B cell (primary cell): ENCODE results near the gene NOS1AP. TPM values are rescaled to one million over a fixed set of nuclear protein-coding genes. Genes with fewer than 3 reads are reported as not detected.

Experiments used
- ATAC-seq: fragments of 200-7000 bp; cut with Tn5 transposase; one replicate; pipeline ENCODE4 v1.10.0; 2021; ENCODE audit warnings: low read depth, mild to moderate bottlenecking, moderate number of reproducible peaks, moderate library complexity
- CTCF ChIA-PET: fragments of 350-600 bp; sonication (Branson Sonifier 250); formaldehyde crosslinking; loops from one replicate; lab custom pipeline; 2021; ENCODE audit warnings: antibody characterized with exemption, inconsistent platforms; lab: Charles Lee
- POLR2A ChIA-PET: fragments of 350-600 bp; sonication (Branson Sonifier 250); formaldehyde crosslinking; loops from one replicate; lab custom pipeline; 2021; ENCODE audit warnings: antibody characterized with exemption; lab: Charles Lee
- DNase-seq: peaks from one replicate; pipeline ENCODE4 v3.0.0; 2013
- H2AFZ ChIP-seq: 2 replicates; pipeline ENCODE4 v1.6.1; 2012; ENCODE audit warnings: mild to moderate bottlenecking, low read depth, low read length; ENCODE audit not compliant: insufficient read depth, poor library complexity, severe bottlenecking
- H3K27ac ChIP-seq, 2 donors: 1 replicate in 1 of 2; 2 replicates in 1 of 2; pipeline ENCODE4 v1.5.1; 2012 to 2013; ENCODE audit warnings: low read length in 2 of 2, mild to moderate bottlenecking in 2 of 2, moderate library complexity in 1 of 2
- H3K27me3 ChIP-seq, 4 experiments: fragments of 200-600 bp in 1 of 4; sonication (generic) in 1 of 4; replicated peaks in 1 of 4; 1 replicate in 2 of 4; 2 replicates in 2 of 4; pipeline versions ENCODE4 v1.6.1 to v1.7.0; 2013 to 2016; ENCODE audit warnings: low read length in 3 of 4, mild to moderate bottlenecking in 2 of 4, mixed read lengths in 1 of 4, moderate library complexity in 1 of 4; ENCODE audit not compliant: insufficient read depth in 4 of 4, control insufficient read depth in 3 of 4; ENCODE audit errors: control extremely low read depth in 1 of 4
- H3K36me3 ChIP-seq, 2 experiments: replicated peaks in 1 of 2; 1 replicate in 1 of 2; 2 replicates in 1 of 2; pipeline versions ENCODE4 v1.6.1 to v1.7.1; 2013; ENCODE audit warnings: low read length in 1 of 2; ENCODE audit not compliant: insufficient read depth in 2 of 2, control insufficient read depth in 1 of 2; ENCODE audit errors: control extremely low read depth in 1 of 2, extremely low read depth in 1 of 2
- H3K4me1 ChIP-seq, 2 donors: fragments of 200-600 bp in 1 of 2; sonication (generic) in 1 of 2; 1 replicate in 1 of 2; 2 replicates in 1 of 2; pipeline versions ENCODE4 v1.5.1 to v1.6.1; 2013 to 2017; ENCODE audit warnings: low read length in 2 of 2; ENCODE audit not compliant: control insufficient read depth in 2 of 2, insufficient read depth in 2 of 2
- H3K4me2 ChIP-seq: replicated peaks from 2 replicates; pipeline ENCODE3; 2012; ENCODE audit warnings: mild to moderate bottlenecking, low read depth, low read length; ENCODE audit not compliant: poor library complexity, severe bottlenecking
- H3K4me3 ChIP-seq, 5 experiments: fragments of 200-600 bp in 1 of 5; sonication (generic) in 1 of 5; 1 replicate in 3 of 5; 2 replicates in 2 of 5; pipeline versions ENCODE4 v1.5.1 to v1.7.0; 2011 to 2016; ENCODE audit warnings: low read length in 4 of 5, mild to moderate bottlenecking in 4 of 5, low read depth in 2 of 5, control low read depth in 1 of 5, moderate library complexity in 1 of 5; ENCODE audit not compliant: insufficient read depth in 1 of 5; ENCODE audit errors: control extremely low read depth in 1 of 5, extremely low read depth in 1 of 5
- H3K79me2 ChIP-seq: fragments of 200-600 bp; sonication (generic); one replicate; pipeline ENCODE4 v1.6.0; 2016; ENCODE audit warnings: low read length; ENCODE audit not compliant: control insufficient read depth, insufficient read depth
- H3K9ac ChIP-seq: fragments of 200-600 bp; sonication (generic); 2 replicates; pipeline ENCODE4 v1.6.1; 2017; ENCODE audit warnings: mild to moderate bottlenecking, low read length, moderate library complexity
- H3K9me3 ChIP-seq, 3 donors: one replicate each; pipeline versions ENCODE4 v1.6.1 to v1.7.1; 2013; ENCODE audit warnings: low read length in 2 of 3; ENCODE audit not compliant: control insufficient read depth in 2 of 3, insufficient read depth in 1 of 3; ENCODE audit errors: control extremely low read depth in 1 of 3
- H4K20me1 ChIP-seq: 2 replicates; pipeline ENCODE4 v1.6.0; 2012; ENCODE audit warnings: mild to moderate bottlenecking, low read length; ENCODE audit not compliant: insufficient read depth, control insufficient read depth, poor library complexity, severe bottlenecking
- H3K27ac Mint-ChIP-seq: one replicate; pipeline ENCODE4 v1.8.0; 2021; ENCODE audit warnings: mixed read lengths
- H3K27me3 Mint-ChIP-seq: one replicate; pipeline ENCODE4 v1.8.0; 2021; ENCODE audit warnings: mixed read lengths
- H3K4me1 Mint-ChIP-seq: one replicate; pipeline ENCODE4 v1.8.0; 2021; ENCODE audit warnings: mixed read lengths
- H3K4me3 Mint-ChIP-seq: one replicate; pipeline ENCODE4 v1.8.0; 2021; ENCODE audit warnings: mixed read lengths
- H3K9me3 Mint-ChIP-seq: one replicate; pipeline ENCODE4 v1.8.0; 2022; ENCODE audit warnings: mixed read lengths; ENCODE audit not compliant: insufficient read depth
- CTCF ChIP-seq: fragments of 200-600 bp; IDR thresholded peaks from one replicate; pipeline ENCODE4 v1.8.0; 2022; ENCODE audit warnings: antibody characterized with exemption, mild to moderate bottlenecking
- EZH2 ChIP-seq: IDR thresholded peaks from 2 replicates; pipeline ENCODE4 v1.6.1; 2012; ENCODE audit warnings: borderline replicate concordance, low read depth, mild to moderate bottlenecking, moderate library complexity, low read length; ENCODE audit not compliant: insufficient read depth, poor library complexity, severe bottlenecking
- WGBS: methylation state at CpG from one replicate; pipeline ENCODE4 v1.1.5; 2013; ENCODE audit warnings: missing lambda C conversion rate; ENCODE audit not compliant: insufficient coverage; 5-methylcytosine and 5-hydroxymethylcytosine counted together
- intact Hi-C: fragments of 100-400 bp; cut with micrococcal nuclease; formaldehyde crosslinking; loops from one replicate; pipeline ENCODE4 v1.10.0; 2022
- polyA plus RNA-seq: library from polyadenylated mRNA; depleted of rRNA; stranded (reverse); fragments of >200 nt; gene quantifications from 2 replicates; pipeline ENCODE4 v1.2.3, GENCODE V29; 2012
- total RNA-seq, 2 donors: library from RNA; stranded (reverse); fragments of 120-200 nt in 1 of 2; gene quantifications; 1 replicate in 1 of 2; 2 replicates in 1 of 2; pipeline versions ENCODE4 v1.2.3 to v1.2.4, GENCODE V29; 2013 to 2022

Gene NOS1AP
- total and polyA plus RNA-seq, 2 donors (not counting 1 experiment from before 2014, with no cell fraction given), result 0.32 TPM; not detected in 1

- DNase-seq, result no peak
- Histone ChIP-seq H3K4me2 (no peak overlapping the region), H3K36me3 (no peaks in the 10 kb centered on the region), H3K4me3 (no peak overlapping the region), H3K9ac (no peak overlapping the region), H4K20me1 (no peaks in the 10 kb centered on the region), H2AFZ (no peak overlapping the region), H3K9me3 (no peaks in the 10 kb centered on the region), H3K27ac (no peak overlapping the region), H3K27me3 (peaks cover 0 to 5% (median under 1%) of the 10 kb centered on the region in 4 experiments), H3K4me1 (no peaks in the 10 kb centered on the region), H3K79me2 (no peaks in the 10 kb centered on the region)
- TF ChIP-seq EZH2, result no peak
- Mint-ChIP-seq H3K27me3 (peaks cover 25% of the 10 kb centered on the region), H3K9me3 (no peaks in the 10 kb centered on the region), H3K27ac (no peak overlapping the region), H3K4me1 (no peaks in the 10 kb centered on the region), H3K4me3 (no peak overlapping the region)
- intact Hi-C loops, result no loop called here
- ChIA-PET CTCF (no interaction called here), POLR2A (no interaction called here)
- WGBS, result 100% methylated on average over 1 of the region's 1 CpG
- ATAC-seq, result no peak
Observed at GRCh38 chr1:162342452-162342983, 273.0 kb downstream of the NOS1AP start.

- H3K27ac ChIP-seq, result no peak overlapping the region
- Mint-ChIP-seq H3K9me3 (no peaks in the 10 kb centered on the region), H3K27ac (no peak overlapping the region), H3K27me3 (peaks cover 29% of the 10 kb centered on the region), H3K4me1 (no peaks in the 10 kb centered on the region), H3K4me3 (no peak overlapping the region)
- no peaks in the 10 kb centered on the region for H4K20me1 ChIP-seq
- intact Hi-C loops, result no loop called here
- ATAC-seq, result no peak
- ChIA-PET CTCF (no interaction called here), POLR2A (no interaction called here)
- no peak for DNase-seq
- WGBS, result 84% methylated on average over 5 of the region's 5 CpGs
- peaks cover 0 to 4% (median 0%) of the 10 kb centered on the region in 4 experiments for H3K27me3 ChIP-seq
- no peak overlapping the region for H3K9ac ChIP-seq
- no peaks in the 10 kb centered on the region for H3K36me3 ChIP-seq
- no peaks in the 10 kb centered on the region for H3K9me3 ChIP-seq
- H3K79me2 ChIP-seq, result no peaks in the 10 kb centered on the region
- no peak overlapping the region for H3K4me2 ChIP-seq
- TF ChIP-seq EZH2, result no peak
- no peak for TF ChIP-seq CTCF
- H2AFZ ChIP-seq, result no peak overlapping the region
- H3K4me3 ChIP-seq, result no peak overlapping the region
- no peaks in the 10 kb centered on the region for H3K4me1 ChIP-seq
Observed at GRCh38 chr1:162343470-162343869, 274.0 kb downstream of the NOS1AP start.
